ENCODE results near the gene SIL1.
"Not testable (repeated sequence)": the region's sequence is repeated elsewhere in the genome, so short reads cannot be mapped to it uniquely, and the experiment has no call there.

SIL1 gene

GRCh38 chr5:139022528-139022927 lies 175.6 kb downstream of the SIL1 start:
- DNase-seq (ENCODE audit: low spot score), result no peak

- DNase-seq (ENCODE audit: low spot score), result no peak
Observed at GRCh38 chr5:139021346-139021745, 176.8 kb downstream of the SIL1 start.

GRCh38 chr5:139019880-139020279 lies 178.3 kb downstream of the SIL1 start:
- DNase-seq (ENCODE audit: low spot score), result no peak

- no peak for DNase-seq (ENCODE audit: low spot score)
Observed at GRCh38 chr5:139019211-139019610, 179.0 kb downstream of the SIL1 start.

- no peak for DNase-seq (ENCODE audit: low spot score)
Observed at GRCh38 chr5:139017624-139018023, 180.5 kb downstream of the SIL1 start.

GRCh38 chr5:139016186-139016585 lies 182.0 kb downstream of the SIL1 start:
- DNase-seq (ENCODE audit: low spot score), result no peak

GRCh38 chr5:139014726-139015125 lies 183.4 kb downstream of the SIL1 start:
- DNase-seq (ENCODE audit: low spot score), result peak; percentile 47

GRCh38 chr5:139012176-139012575 lies 186.0 kb downstream of the SIL1 start:
- DNase-seq (ENCODE audit: low spot score), result no peak

- DNase-seq (ENCODE audit: low spot score), result not testable (repeated sequence)
Observed at GRCh38 chr5:139011156-139011555, 187.0 kb downstream of the SIL1 start.

GRCh38 chr5:139004374-139005307 lies 193.5 kb downstream of the SIL1 start:
- DNase-seq (ENCODE audit: low spot score), result no peak

- DNase-seq (ENCODE audit: low spot score), result no peak
Observed at GRCh38 chr5:138999674-139000073, 198.5 kb downstream of the SIL1 start.

GRCh38 chr5:138998521-138998920 lies 199.6 kb downstream of the SIL1 start:
- no peak for DNase-seq (ENCODE audit: low spot score)

- no peak for DNase-seq (ENCODE audit: low spot score)
Observed at GRCh38 chr5:138996120-138996519, 202.0 kb downstream of the SIL1 start.

GRCh38 chr5:138990986-138991590 lies 207.1 kb downstream of the SIL1 start:
- DNase-seq (ENCODE audit: low spot score), result no peak

- peak; percentile 4 for DNase-seq (ENCODE audit: low spot score)
Observed at GRCh38 chr5:138989720-138990119, 208.4 kb downstream of the SIL1 start.

GRCh38 chr5:138986186-138986800 lies 211.9 kb downstream of the SIL1 start:
- DNase-seq (ENCODE audit: low spot score), result no peak

GRCh38 chr5:138985683-138986082 lies 212.5 kb downstream of the SIL1 start:
- no peak for DNase-seq (ENCODE audit: low spot score)

- DNase-seq (ENCODE audit: low spot score), result no peak
Observed at GRCh38 chr5:138985256-138985655, 212.9 kb downstream of the SIL1 start.

- no peak for DNase-seq (ENCODE audit: low spot score)
Observed at GRCh38 chr5:138983984-138984383, 214.2 kb downstream of the SIL1 start.

GRCh38 chr5:138981586-138981985 lies 216.6 kb downstream of the SIL1 start:
- DNase-seq (ENCODE audit: low spot score), result no peak

- no peak for DNase-seq (ENCODE audit: low spot score)
Observed at GRCh38 chr5:138981131-138981530, 217.0 kb downstream of the SIL1 start.

GRCh38 chr5:138980441-138980840 lies 217.7 kb downstream of the SIL1 start:
- no peak for DNase-seq (ENCODE audit: low spot score)

- DNase-seq (ENCODE audit: low spot score), result no peak
Observed at GRCh38 chr5:138979684-138980280, 218.4 kb downstream of the SIL1 start.

Measured in RKO (cell line).